Measurements from ENCODE around the gene MRPL33.

The MRPL33 gene

DNA sequence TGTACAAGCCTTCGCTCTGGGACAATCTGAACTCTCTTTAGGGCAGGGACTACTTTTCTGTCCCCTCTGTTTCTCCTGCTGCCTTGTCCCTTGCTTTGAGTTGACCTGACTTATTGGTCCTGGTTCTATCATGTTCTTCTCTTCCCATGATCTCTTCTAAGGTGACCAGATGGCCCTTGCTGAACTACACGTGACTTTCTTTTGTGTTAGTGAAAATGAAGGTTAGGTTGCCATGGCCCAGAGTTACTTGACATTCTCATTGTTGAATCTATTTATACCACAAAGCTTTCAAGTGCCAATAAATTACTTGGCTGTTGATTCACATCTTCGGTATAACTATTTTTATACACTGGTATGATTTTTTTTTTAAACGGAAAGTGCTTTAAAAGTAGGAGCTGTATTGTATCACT, 24.4 kb downstream of the MRPL33 start:
- H3K4me3 ChIP-seq (ENCODE audit: low read depth, low read length), result no peak overlapping the region
- TF ChIP-seq, protein P1, sequence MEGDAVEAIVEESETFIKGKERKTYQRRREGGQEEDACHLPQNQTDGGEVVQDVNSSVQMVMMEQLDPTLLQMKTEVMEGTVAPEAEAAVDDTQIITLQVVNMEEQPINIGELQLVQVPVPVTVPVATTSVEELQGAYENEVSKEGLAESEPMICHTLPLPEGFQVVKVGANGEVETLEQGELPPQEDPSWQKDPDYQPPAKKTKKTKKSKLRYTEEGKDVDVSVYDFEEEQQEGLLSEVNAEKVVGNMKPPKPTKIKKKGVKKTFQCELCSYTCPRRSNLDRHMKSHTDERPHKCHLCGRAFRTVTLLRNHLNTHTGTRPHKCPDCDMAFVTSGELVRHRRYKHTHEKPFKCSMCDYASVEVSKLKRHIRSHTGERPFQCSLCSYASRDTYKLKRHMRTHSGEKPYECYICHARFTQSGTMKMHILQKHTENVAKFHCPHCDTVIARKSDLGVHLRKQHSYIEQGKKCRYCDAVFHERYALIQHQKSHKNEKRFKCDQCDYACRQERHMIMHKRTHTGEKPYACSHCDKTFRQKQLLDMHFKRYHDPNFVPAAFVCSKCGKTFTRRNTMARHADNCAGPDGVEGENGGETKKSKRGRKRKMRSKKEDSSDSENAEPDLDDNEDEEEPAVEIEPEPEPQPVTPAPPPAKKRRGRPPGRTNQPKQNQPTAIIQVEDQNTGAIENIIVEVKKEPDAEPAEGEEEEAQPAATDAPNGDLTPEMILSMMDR (IDR thresholded peaks at IDR 0.05; ENCODE audit: low read depth, low read length, missing control alignments), result no peak
- DNase-seq (ENCODE audit: low read depth), result no peak

- no peak overlapping the region for H3K4me3 ChIP-seq (ENCODE audit: low read depth, low read length)
- no peak for DNase-seq (ENCODE audit: low read depth)
- TF ChIP-seq, protein P1 (IDR thresholded peaks at IDR 0.05; ENCODE audit: low read depth, low read length, missing control alignments), result no peak
These were observed 25.6 kb downstream of the MRPL33 start for GRCh38 chr2:27796791-27797765.

DNA sequence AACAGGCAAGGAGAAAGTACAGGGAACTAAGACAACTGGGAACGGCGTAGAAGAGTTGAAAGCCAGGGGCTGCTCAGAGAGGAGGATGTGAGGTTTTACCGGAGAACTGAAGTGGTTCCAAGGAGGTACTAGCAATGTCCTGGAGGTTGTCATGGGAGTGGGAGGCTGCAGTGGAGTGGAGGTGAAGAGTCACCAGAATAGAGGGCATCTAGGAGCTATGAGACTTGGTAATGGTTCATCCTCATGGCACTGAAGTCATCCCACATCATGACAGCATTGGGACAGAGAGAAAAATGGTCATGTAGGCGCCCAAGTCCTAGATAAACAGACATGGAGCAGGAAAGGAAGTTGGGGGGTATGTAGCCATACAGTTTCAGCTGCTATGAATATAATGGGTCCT, 26.3 kb downstream of the MRPL33 start:
- TF ChIP-seq, protein P1 (IDR thresholded peaks at IDR 0.05; ENCODE audit: low read depth, low read length, missing control alignments), result no peak
- no peak overlapping the region for H3K4me3 ChIP-seq (ENCODE audit: low read depth, low read length)
- no peak for DNase-seq (ENCODE audit: low read depth)

- TF ChIP-seq, protein P1 (IDR thresholded peaks at IDR 0.05; ENCODE audit: low read depth, low read length, missing control alignments), result no peak
- DNase-seq (ENCODE audit: low read depth), result no peak
- no peak overlapping the region for H3K4me3 ChIP-seq (ENCODE audit: low read depth, low read length)
These were observed 27.0 kb downstream of the MRPL33 start for GRCh38 chr2:27798486-27798885.

- TF ChIP-seq, protein P1 (IDR thresholded peaks at IDR 0.05; ENCODE audit: low read depth, low read length, missing control alignments), result no peak
- no peak for DNase-seq (ENCODE audit: low read depth)
- H3K4me3 ChIP-seq (ENCODE audit: low read depth, low read length), result no peak overlapping the region
These were observed 27.6 kb downstream of the MRPL33 start for GRCh38 chr2:27798948-27799645.

DNA sequence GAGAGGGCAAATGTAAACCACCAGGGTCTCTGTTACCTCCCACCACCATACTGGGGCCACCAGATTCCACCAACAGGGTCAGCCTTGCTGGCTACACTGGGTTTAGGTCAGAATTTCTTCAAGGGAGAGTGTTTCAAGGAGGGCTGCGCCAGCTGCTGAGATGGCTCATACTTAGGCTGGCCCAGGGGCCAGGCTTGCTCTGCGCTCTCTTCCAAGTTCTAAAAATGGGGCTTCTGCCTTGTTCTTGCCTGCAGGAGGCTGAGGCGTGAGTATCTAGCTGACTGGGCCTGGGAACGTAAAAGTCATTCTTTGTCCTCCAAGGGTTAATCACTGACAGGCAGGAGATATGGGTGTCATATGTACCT, 28.1 kb downstream of the MRPL33 start:
- no peak overlapping the region for H3K4me3 ChIP-seq (ENCODE audit: low read depth, low read length)
- DNase-seq (ENCODE audit: low read depth), result no peak

More for the DNA sequence above, 28.1 kb downstream of the MRPL33 start:
- TF ChIP-seq, protein P1 (IDR thresholded peaks at IDR 0.05; ENCODE audit: low read depth, low read length, missing control alignments), result no peak
